Endodermal cell (in vitro differentiated cells): ENCODE data around the gene IGLON5. TPM values are rescaled to one million over a fixed set of nuclear protein-coding genes. Genes with fewer than 3 reads are reported as not detected.
A peak's percentile ranks its signal among the peaks of the same experiment; 100 is the strongest.

Experiments used
- DNase-seq: peaks from one replicate; pipeline ENCODE4 v3.0.0-alpha.2; 2017
- H3K27ac ChIP-seq: 2 replicates; pipeline ENCODE4 v1.5.1; 2013; ENCODE audit warnings: mild to moderate bottlenecking, low read depth, low read length, moderate library complexity
- H3K27me3 ChIP-seq: 2 replicates; pipeline ENCODE4 v1.6.1; 2013; ENCODE audit warnings: mild to moderate bottlenecking, low read length, moderate library complexity; ENCODE audit not compliant: insufficient read depth, control insufficient read depth, poor library complexity, severe bottlenecking
- H3K36me3 ChIP-seq: 2 replicates; pipeline ENCODE4 v1.7.0; 2013; ENCODE audit warnings: mild to moderate bottlenecking, low read length, moderate library complexity; ENCODE audit not compliant: control insufficient read depth, insufficient read depth
- H3K4me1 ChIP-seq: one replicate; pipeline ENCODE4 v1.7.0; 2013; ENCODE audit warnings: low read length; ENCODE audit not compliant: control insufficient read depth, insufficient read depth
- H3K4me3 ChIP-seq: 2 replicates; pipeline ENCODE4 v1.5.1; 2013; ENCODE audit warnings: mild to moderate bottlenecking, low read length, moderate library complexity
- H3K9ac ChIP-seq: 2 replicates; pipeline ENCODE4 v1.6.1; 2013; ENCODE audit warnings: mild to moderate bottlenecking, low read length, moderate library complexity; ENCODE audit not compliant: poor library complexity, severe bottlenecking; ENCODE audit errors: extremely low read depth
- H3K9me3 ChIP-seq: 2 replicates; pipeline ENCODE4 v1.6.1; 2013; ENCODE audit warnings: mild to moderate bottlenecking, low read length, moderate library complexity; ENCODE audit not compliant: control insufficient read depth
- H3K27ac Mint-ChIP-seq: 2 replicates; pipeline ENCODE4 v1.8.0; 2020; ENCODE audit warnings: mixed read lengths
- H3K27me3 Mint-ChIP-seq: 2 replicates; pipeline ENCODE4 v1.8.0; 2021; ENCODE audit warnings: mild to moderate bottlenecking, mixed read lengths; ENCODE audit not compliant: insufficient read depth
- H3K36me3 Mint-ChIP-seq: 2 replicates; pipeline ENCODE4 v1.8.0; 2020; ENCODE audit warnings: low read depth, mixed read lengths
- H3K4me1 Mint-ChIP-seq: 2 replicates; pipeline ENCODE4 v1.8.0; 2020; ENCODE audit warnings: mixed read lengths
- H3K4me3 Mint-ChIP-seq: 2 replicates; pipeline ENCODE4 v1.8.0; 2020; ENCODE audit warnings: mild to moderate bottlenecking, moderate library complexity, mixed read lengths
- H3K9me3 Mint-ChIP-seq: 2 replicates; pipeline ENCODE4 v1.8.0; 2020; ENCODE audit warnings: mild to moderate bottlenecking, mixed read lengths
- WGBS, 2 experiments: methylation state at CpG; one replicate each; pipeline versions ENCODE4 v1.1.5 to v1.1.7; 2013; ENCODE audit warnings: missing lambda C conversion rate in 2 of 2, mixed read lengths in 1 of 2; ENCODE audit not compliant: insufficient coverage in 1 of 2, insufficient read length in 1 of 2; 5-methylcytosine and 5-hydroxymethylcytosine counted together
- total RNA-seq, 2 donors: library from RNA; stranded (reverse); fragmentation: NEBNext Ultra II Directional in 1 of 2; extraction: Animal tissue kit (Norgen Biotek cat#: 25700) in 1 of 2; gene quantifications; 2 replicates in 1 of 2; 3 replicates in 1 of 2; pipeline ENCODE4 v1.2.1, GENCODE V29; 2021
- TF ChIP-seq, protein P1 (sequence below): fragments of 200-600 bp; sonication (generic); conservative IDR thresholded peaks from 2 replicates; pipeline ENCODE4 v1.5.0; 2021; ENCODE audit warnings: antibody characterized with exemption, mild to moderate bottlenecking

The IGLON5 gene
- total RNA-seq, 2 donors from 2014 or later: 42.7 to 49.4 TPM

DNA sequence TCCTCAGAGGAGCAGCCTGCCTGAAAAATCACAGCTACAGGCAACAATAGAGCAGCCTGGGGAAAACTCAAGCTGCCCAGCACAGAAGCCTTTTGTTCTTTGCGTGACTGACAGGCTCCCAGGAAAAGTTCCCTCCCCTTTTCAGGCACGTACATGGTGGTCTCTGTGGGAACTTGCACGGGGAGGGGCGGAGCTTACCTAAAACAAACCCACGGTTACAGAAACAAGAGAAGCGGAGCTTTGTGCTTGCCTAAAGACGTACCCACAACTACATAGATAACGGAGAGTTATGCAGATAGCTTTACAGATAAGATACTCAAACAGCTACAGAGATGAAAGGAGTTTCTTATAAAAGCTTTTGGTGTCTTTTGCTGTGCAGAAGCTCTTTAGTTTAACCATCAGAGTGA is 43.3 kb downstream of the IGLON5 start:
- Histone ChIP-seq H3K27me3 (no peaks in the 10 kb centered on the region), H3K27ac (peak overlapping the region; percentile 99), H3K9me3 (no peaks in the 10 kb centered on the region), H3K4me3 (peak overlapping the region; percentile 61), H3K9ac (peak overlapping the region; percentile 48), H3K4me1 (peaks cover 5% of the 10 kb centered on the region), H3K36me3 (peaks cover 8% of the 10 kb centered on the region)
- H3K4me1 Mint-ChIP-seq: peaks cover 20% of the 10 kb centered on the region
- H3K27me3 Mint-ChIP-seq: no peaks in the 10 kb centered on the region
- H3K27ac Mint-ChIP-seq: peak overlapping the region; percentile 87
- DNase-seq: peak; percentile 88
- peak overlapping the region; percentile 33 for H3K4me3 Mint-ChIP-seq
- 9 to 60% methylated on average over 1 to 8 of the region's 8 CpGs for WGBS, 2 experiments
- TF ChIP-seq, protein P1, sequence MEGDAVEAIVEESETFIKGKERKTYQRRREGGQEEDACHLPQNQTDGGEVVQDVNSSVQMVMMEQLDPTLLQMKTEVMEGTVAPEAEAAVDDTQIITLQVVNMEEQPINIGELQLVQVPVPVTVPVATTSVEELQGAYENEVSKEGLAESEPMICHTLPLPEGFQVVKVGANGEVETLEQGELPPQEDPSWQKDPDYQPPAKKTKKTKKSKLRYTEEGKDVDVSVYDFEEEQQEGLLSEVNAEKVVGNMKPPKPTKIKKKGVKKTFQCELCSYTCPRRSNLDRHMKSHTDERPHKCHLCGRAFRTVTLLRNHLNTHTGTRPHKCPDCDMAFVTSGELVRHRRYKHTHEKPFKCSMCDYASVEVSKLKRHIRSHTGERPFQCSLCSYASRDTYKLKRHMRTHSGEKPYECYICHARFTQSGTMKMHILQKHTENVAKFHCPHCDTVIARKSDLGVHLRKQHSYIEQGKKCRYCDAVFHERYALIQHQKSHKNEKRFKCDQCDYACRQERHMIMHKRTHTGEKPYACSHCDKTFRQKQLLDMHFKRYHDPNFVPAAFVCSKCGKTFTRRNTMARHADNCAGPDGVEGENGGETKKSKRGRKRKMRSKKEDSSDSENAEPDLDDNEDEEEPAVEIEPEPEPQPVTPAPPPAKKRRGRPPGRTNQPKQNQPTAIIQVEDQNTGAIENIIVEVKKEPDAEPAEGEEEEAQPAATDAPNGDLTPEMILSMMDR: no peak
- H3K9me3 Mint-ChIP-seq: no peaks in the 10 kb centered on the region
- peaks cover 28% of the 10 kb centered on the region for H3K36me3 Mint-ChIP-seq

DNA sequence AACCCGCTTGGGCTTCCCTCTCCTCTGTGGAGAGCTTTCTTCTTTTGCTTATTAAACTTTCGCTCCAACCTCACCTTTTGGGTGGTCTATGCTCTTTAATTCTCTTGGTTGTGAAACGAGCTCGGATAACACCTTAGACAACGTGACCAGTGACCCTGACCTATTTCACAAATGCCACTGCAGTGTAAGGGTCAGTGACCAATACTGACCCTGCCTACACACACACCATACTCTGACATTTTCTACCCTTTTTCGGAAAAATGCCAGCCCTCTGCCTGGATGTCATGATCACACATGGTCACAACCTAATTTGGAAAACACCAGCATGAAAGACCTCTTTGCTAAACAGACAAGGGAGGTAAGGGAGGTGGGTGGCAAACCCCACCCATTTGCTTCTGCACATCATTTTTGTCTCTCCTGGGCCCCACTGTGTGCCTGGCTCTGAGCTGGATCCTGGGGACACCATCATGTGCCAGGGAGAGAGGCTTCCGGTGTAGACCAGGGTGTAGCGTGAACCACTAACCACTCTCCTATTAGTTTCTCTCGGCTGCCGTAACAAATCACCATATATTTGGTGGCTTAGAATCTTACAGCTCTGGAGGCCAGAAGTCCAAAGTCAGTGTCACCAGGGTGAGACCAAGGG is 44.8 kb downstream of the IGLON5 start:
- H3K27ac Mint-ChIP-seq: no peak overlapping the region
- peak; percentile 27 for DNase-seq
- peaks cover 20% of the 10 kb centered on the region for H3K4me1 Mint-ChIP-seq
- TF ChIP-seq, protein P1: no peak
- H3K36me3 Mint-ChIP-seq: peaks cover 15% of the 10 kb centered on the region
- no peak overlapping the region for H3K4me3 ChIP-seq
- H3K27me3 Mint-ChIP-seq: no peaks in the 10 kb centered on the region
- no peaks in the 10 kb centered on the region for H3K9me3 Mint-ChIP-seq
- no peak overlapping the region for H3K4me3 Mint-ChIP-seq
- no peaks in the 10 kb centered on the region for H3K9me3 ChIP-seq
- H3K27me3 ChIP-seq: no peaks in the 10 kb centered on the region
- H3K27ac ChIP-seq: no peak overlapping the region
- peaks cover 5% of the 10 kb centered on the region for H3K4me1 ChIP-seq
- no peak overlapping the region for H3K9ac ChIP-seq
- WGBS, 2 experiments: 93 to 98% methylated on average over 6 to 10 of the region's 10 CpGs
- peaks cover 3% of the 10 kb centered on the region for H3K36me3 ChIP-seq

DNA sequence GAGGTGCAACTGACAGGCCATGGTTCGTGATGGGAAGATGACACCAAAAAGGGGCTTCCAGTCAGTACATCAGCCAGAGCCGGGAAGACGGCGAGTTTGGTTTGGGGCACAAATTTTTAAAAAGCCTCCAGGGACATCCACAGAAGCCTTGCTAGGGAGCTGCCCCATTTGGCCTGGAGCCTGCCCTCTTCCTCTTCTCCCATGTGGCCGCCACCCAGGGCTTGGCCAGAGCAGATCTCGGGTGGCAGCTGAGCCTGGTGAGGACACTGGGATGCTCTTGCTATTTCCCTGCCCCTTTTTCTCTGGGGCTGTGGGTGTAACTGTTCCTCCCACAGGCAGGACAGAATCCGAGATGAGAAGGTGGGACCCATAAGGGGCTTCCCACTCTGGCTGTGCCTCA is 46.5 kb downstream of the IGLON5 start:
- no peak overlapping the region for H3K4me3 Mint-ChIP-seq
- H3K27me3 Mint-ChIP-seq: no peaks in the 10 kb centered on the region
- DNase-seq: peak; percentile 36
- TF ChIP-seq, protein P1: no peak
- H3K4me1 Mint-ChIP-seq: peaks cover 30% of the 10 kb centered on the region
- no peak overlapping the region for H3K27ac Mint-ChIP-seq
- H3K9ac ChIP-seq: no peak overlapping the region
- no peaks in the 10 kb centered on the region for H3K9me3 ChIP-seq
- peaks cover 3% of the 10 kb centered on the region for H3K36me3 Mint-ChIP-seq
- peaks cover 7% of the 10 kb centered on the region for H3K4me1 ChIP-seq
- no peaks in the 10 kb centered on the region for H3K36me3 ChIP-seq
- no peak overlapping the region for H3K27ac ChIP-seq
- H3K4me3 ChIP-seq: no peak overlapping the region
- no peaks in the 10 kb centered on the region for H3K9me3 Mint-ChIP-seq
- H3K27me3 ChIP-seq: no peaks in the 10 kb centered on the region
- WGBS, 2 experiments: 89 to 91% methylated on average over 5 to 7 of the region's 7 CpGs
